Lower leg skin (tissue), 4 donors: ENCODE measurements around the gene SRGAP2C. TPM values are rescaled to one million over a fixed set of nuclear protein-coding genes. Genes with fewer than 3 reads are reported as not detected.
"Not testable (repeated sequence)": the region's sequence is repeated elsewhere in the genome, so short reads cannot be mapped to it uniquely, and the experiment has no call there.

Experiments
- DNase-seq, 2 donors: peaks; one replicate each; pipeline ENCODE4 v3.0.0-alpha.2; 2019; ENCODE audit warnings: low spot score in 2 of 2
- H3K4me3 ChIP-seq: fragments of 200-600 bp; sonication (generic); 2 replicates; pipeline ENCODE4 v1.5.1; 2017; ENCODE audit warnings: mild to moderate bottlenecking, low read depth; ENCODE audit not compliant: poor library complexity, severe bottlenecking
- WGBS, 2 donors: methylation state at CpG; one replicate each; pipeline ENCODE4 v1.1.5; 2018; 5-methylcytosine and 5-hydroxymethylcytosine counted together
- intact Hi-C: fragments of 100-400 bp; cut with DNase I; formaldehyde crosslinking; loops from one replicate; pipeline ENCODE4 v1.15.0; 2023; ENCODE audit warnings: low total_unique reads
- total RNA-seq, 4 donors: library from RNA; depleted of rRNA; stranded (reverse); fragments of >200 nt; gene quantifications; one replicate each; pipeline ENCODE4 v1.1.0, GENCODE V29; 2016

The SRGAP2C gene
- total RNA-seq, 4 donors from 2014 or later = 41.3 to 57.7 (median 55.5) TPM

GRCh38 chr1:121299514-121300149 is 114.9 kb downstream of the SRGAP2C start:
- H3K4me3 ChIP-seq, intact Hi-C loops, DNase-seq: not testable (repeated sequence)
- WGBS, 2 donors = 31 to 40% methylated on average over 3 to 4 of the region's 6 CpGs

- 100% methylated on average over 1 to 2 of the region's 2 CpGs for WGBS, 2 donors
- intact Hi-C loops, H3K4me3 ChIP-seq, DNase-seq: not testable (repeated sequence)
Observed at GRCh38 chr1:121301876-121302275, 117.1 kb downstream of the SRGAP2C start.

DNA sequence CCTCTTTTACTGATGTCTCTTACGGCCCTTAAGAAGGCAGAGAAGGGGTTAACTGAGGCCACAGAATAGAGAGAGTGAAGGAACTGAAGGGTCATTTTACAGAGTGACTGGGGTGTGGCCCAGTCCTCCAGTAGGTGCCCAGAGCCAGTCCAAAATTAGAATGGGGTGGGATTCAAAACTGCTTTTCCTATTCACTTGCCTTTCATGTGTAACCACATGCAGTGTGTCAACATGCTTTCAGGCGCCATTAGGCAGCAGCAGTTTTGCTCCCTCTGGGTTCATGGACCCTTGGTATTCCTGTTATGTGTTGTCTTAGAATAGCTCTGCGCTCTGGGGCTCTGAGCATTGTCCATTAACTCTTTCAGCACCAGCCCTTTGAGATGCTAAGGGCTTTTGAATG is 123.0 kb downstream of the SRGAP2C start:
- 33 to 67% methylated on average over 1 to 2 of the region's 3 CpGs for WGBS, 2 donors
- DNase-seq, intact Hi-C loops, H3K4me3 ChIP-seq: not testable (repeated sequence)

DNA sequence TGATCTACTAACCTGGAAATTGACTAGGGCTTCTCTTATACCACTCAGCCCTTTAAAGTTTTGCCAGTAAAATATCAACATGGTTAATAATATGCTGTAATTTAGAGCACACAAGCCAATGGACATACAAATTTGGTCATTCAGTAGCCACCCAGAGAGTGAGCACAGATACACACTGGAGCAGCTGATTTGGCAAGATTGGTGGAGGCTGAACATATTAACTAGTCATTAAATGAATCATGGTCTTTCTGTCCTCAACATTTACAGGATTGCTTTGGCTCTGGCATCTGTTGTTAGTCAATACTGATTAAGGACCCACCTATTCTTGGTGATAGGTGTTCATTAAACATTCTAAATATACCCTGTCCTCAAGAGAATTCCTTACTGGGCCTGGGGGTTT is 130.7 kb downstream of the SRGAP2C start:
- intact Hi-C loops, H3K4me3 ChIP-seq, DNase-seq: not testable (repeated sequence)

DNA sequence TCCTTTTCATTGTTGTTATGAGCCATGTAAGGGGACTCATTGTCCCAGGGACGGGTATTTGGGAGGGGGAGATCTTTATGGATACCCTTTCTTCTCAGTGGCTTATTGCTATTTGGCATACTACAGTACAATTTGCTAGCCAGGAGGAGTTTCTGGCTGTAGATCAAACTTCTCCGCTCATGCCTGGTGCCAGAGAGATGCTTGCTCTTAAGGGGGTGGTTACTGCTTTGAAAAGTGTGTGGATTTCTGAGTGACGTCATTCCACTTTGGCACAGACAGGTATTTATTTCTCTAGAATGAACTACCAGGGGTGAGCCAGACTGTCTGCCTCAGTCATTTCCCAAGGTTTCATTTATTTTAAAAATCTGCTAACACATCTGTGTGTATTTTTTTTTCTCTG is 131.3 kb downstream of the SRGAP2C start:
- DNase-seq, intact Hi-C loops, H3K4me3 ChIP-seq: not testable (repeated sequence)
- WGBS, 2 donors = 67 to 80% methylated on average over 1 to 2 of the region's 3 CpGs

GRCh38 chr1:121317491-121318468 is 133.0 kb downstream of the SRGAP2C start:
- WGBS, 2 donors = 86% methylated on average over 1 of the region's 11 CpGs; no CpG with 5 or more reads in 1 of the 2 donors
- DNase-seq, intact Hi-C loops, H3K4me3 ChIP-seq: not testable (repeated sequence)

GRCh38 chr1:121318687-121319086 is 133.9 kb downstream of the SRGAP2C start:
- intact Hi-C loops, H3K4me3 ChIP-seq, DNase-seq: not testable (repeated sequence)
- WGBS, 2 donors = 40% methylated on average over 1 of the region's 2 CpGs; no CpG with 5 or more reads in 1 of the 2 donors

DNA sequence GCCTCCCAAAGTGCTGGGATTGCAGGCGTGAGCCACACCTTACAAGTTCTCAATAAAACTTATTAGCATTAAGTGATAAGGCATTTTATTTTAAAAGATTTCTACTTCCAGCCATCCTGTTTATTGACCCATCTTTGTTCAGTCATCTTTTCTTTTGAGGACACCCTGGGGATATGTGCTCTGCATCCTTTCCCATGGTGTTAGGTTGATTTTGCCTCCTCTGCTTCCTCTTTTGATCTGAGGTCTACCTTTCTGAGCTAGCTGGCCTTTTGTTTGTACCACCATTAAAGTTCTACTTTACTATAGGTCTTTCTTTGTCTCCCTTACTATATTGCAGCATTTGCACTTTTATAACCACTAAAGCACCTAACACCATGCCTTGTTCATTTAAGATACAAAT is 136.9 kb downstream of the SRGAP2C start:
- H3K4me3 ChIP-seq, DNase-seq, intact Hi-C loops: not testable (repeated sequence)
- no CpG with 5 or more reads among the region's 1 CpG for WGBS, 2 donors

DNA sequence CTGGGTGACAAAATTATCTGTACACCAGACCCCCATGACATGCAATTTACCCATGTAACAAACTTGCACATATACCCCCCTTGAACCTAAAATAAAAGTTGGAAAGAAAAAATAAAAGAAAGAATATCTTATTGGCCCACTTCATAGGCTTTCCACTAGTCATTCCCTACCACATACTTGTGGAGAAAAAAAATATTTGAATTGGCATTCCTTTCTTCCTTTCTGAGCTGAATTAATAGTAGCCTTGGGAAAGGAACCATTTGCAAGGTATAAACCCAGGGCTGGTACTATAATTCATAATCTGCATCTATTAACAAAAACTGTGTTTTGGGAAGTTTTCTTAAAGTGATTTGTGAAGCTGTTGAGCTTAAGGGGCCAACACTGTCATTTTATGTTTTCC is 140.0 kb downstream of the SRGAP2C start:
- DNase-seq, intact Hi-C loops, H3K4me3 ChIP-seq: not testable (repeated sequence)

GRCh38 chr1:121332141-121332540 is 147.4 kb downstream of the SRGAP2C start:
- intact Hi-C loops, H3K4me3 ChIP-seq, DNase-seq: not testable (repeated sequence)

DNA sequence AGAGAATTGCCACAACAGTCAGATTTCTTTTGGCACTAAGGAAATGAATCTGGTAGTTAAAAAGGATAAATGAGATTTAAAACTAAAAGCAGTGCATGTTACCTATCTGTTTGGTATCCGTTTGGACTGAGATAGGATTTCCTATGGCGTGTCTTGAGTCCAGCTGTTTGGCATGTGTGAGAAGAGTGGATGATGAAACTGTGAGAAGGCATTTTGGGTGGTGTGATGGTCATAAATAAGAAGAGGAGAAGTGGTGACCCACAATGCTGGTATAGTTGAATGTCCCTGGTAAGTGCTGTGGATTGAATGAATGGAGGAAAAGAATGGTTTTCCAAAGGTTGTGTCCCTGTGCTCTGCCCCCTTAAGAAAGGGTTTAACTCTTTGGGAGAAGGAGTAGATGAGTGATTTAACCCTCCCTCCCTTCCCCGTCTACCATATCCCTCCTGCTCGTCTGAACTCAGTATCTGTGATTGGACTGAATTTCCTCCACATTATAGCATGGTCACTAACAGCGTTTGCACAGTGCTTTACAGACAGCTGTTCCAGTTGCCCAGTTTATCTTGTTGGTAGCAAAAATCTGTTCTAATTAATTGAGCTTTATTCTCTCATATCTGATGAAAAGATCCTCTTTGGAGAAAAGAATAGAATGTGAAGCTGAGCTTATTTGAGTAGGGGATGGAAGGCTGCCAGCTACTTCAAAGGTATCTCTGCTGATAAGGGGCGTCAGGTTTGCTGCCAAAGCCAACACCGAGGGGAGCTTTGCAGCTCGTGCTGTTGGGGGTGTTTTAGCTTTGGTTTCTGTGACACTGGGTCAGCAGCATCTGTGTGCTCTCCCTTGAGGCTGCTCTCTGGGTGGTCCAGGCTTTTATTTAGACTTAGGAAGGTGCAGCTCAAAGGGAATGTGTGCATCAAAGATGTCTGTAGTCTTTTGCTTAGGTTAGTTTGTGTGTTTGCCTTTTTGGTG is 148.1 kb downstream of the SRGAP2C start:
- no CpG with 5 or more reads among the region's 8 CpGs for WGBS, 2 donors
- intact Hi-C loops, DNase-seq, H3K4me3 ChIP-seq: not testable (repeated sequence)

DNA sequence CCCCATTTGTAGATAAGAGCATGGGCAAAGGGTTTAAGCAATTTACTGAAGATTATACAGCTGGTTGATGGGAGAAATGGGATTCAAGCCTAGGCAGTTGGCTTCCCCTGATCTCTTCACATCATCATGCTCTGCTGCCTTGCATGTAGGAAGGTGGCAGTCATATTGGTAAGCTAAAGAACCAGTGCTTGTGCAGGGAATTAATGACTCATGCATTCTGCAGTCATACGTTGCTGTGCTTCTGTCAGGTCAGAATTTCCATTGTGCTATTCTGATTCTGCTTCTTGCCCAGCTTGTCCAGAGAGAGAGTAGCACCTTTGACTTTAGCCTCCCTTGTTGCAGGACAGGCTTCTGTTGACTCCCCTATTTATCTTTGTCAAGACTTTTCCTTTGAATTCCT is 153.2 kb downstream of the SRGAP2C start:
- DNase-seq, intact Hi-C loops, H3K4me3 ChIP-seq: not testable (repeated sequence)
- WGBS, 2 donors = no CpG with 5 or more reads among the region's 1 CpG

- not testable (repeated sequence) for DNase-seq
- WGBS, 2 donors = no CpG with 5 or more reads among the region's 2 CpGs
Observed at GRCh38 chr1:121339611-121340010, 154.8 kb downstream of the SRGAP2C start.

GRCh38 chr1:121343311-121343906 is 158.6 kb downstream of the SRGAP2C start:
- H3K4me3 ChIP-seq, DNase-seq, intact Hi-C loops: not testable (repeated sequence)
- WGBS, 2 donors = 90 to 92% methylated on average over 1 to 2 of the region's 3 CpGs

More at GRCh38 chr1:121339611-121340010, 154.8 kb downstream of the SRGAP2C start:
- intact Hi-C loops, H3K4me3 ChIP-seq: not testable (repeated sequence)
